ENCODE data around the gene KAT7.

KAT7 gene

DNA sequence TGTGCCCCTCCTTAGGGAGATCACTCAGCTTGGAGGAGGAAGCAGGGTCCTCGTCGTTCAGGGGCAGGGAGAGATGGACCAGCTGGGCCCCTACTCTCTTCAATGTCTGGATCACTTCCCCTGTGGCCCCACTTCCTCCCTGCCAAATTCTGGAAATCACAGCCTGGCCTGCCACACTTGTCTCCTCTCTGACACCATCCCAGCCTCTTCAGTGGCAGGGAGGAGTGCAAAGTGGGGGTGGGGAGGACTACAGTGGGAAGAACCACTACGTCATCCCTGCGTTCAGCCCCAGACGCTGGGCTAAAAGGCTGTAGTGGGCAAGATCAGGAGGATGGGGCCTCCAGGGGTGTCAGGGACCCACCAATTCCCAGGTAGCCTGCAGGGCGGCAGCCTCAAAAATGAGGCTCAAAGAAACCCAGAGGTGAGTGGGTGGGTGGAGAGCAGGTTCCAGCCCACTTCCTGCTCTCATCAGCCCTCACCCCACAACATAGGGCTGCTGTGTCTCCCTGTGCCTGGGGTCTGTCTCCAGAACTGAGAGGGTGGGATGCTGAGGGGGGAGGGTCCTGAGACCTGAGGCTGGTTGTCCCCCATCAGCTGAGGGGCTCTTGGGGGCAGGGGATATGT, 84.4 kb downstream of the KAT7 start:
- Histone ChIP-seq H3K4me2 (ENCODE audit: insufficient read depth, low read length) (no peak overlapping the region), H4K20me1 (ENCODE audit: insufficient read depth, low read length) (0 out of 2 replicates have a peak, but pooled peaks cover 3% of the 10 kb centered on the region), H3K27ac (ENCODE audit: low read length) (no peak overlapping the region), H3K9ac (ENCODE audit: low read depth, low read length) (no peak overlapping the region), H3K4me1 (ENCODE audit: insufficient read depth, low read length) (0 out of 2 replicates have a peak, but pooled peaks cover 3% of the 10 kb centered on the region), H3K27me3 (ENCODE audit: insufficient read depth, low read length, poor library complexity) (peaks cover 8% of the 10 kb centered on the region), H3K9me3 (ENCODE audit: insufficient read depth, low read length, severe bottlenecking) (no peaks in the 10 kb centered on the region), H2AFZ (ENCODE audit: low read depth, low read length) (no peak overlapping the region), H3K79me2 (ENCODE audit: insufficient read depth, low read length) (no peaks in the 10 kb centered on the region), H3K36me3 (ENCODE audit: insufficient read depth, low read length) (no peaks in the 10 kb centered on the region), H3K4me3 (ENCODE audit: low read depth in 1 of 2, low read length in 2 of 2) (no peak overlapping the region)
- TF ChIP-seq, protein P1, sequence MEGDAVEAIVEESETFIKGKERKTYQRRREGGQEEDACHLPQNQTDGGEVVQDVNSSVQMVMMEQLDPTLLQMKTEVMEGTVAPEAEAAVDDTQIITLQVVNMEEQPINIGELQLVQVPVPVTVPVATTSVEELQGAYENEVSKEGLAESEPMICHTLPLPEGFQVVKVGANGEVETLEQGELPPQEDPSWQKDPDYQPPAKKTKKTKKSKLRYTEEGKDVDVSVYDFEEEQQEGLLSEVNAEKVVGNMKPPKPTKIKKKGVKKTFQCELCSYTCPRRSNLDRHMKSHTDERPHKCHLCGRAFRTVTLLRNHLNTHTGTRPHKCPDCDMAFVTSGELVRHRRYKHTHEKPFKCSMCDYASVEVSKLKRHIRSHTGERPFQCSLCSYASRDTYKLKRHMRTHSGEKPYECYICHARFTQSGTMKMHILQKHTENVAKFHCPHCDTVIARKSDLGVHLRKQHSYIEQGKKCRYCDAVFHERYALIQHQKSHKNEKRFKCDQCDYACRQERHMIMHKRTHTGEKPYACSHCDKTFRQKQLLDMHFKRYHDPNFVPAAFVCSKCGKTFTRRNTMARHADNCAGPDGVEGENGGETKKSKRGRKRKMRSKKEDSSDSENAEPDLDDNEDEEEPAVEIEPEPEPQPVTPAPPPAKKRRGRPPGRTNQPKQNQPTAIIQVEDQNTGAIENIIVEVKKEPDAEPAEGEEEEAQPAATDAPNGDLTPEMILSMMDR (IDR thresholded peaks at IDR 0.05; ENCODE audit: borderline replicate concordance, extremely low read depth, low read length, poor library complexity, severe bottlenecking): no peak
- TF ChIP-seq EZH2 (IDR thresholded peaks at IDR 0.05; ENCODE audit: borderline replicate concordance, low read depth, low read length, severe bottlenecking): no peak
- ATAC-seq (ENCODE audit: insufficient read depth, low read depth) (peak; percentile 62; the same call in 2 of the 3 replicates), DNase-seq (no peak)

DNA sequence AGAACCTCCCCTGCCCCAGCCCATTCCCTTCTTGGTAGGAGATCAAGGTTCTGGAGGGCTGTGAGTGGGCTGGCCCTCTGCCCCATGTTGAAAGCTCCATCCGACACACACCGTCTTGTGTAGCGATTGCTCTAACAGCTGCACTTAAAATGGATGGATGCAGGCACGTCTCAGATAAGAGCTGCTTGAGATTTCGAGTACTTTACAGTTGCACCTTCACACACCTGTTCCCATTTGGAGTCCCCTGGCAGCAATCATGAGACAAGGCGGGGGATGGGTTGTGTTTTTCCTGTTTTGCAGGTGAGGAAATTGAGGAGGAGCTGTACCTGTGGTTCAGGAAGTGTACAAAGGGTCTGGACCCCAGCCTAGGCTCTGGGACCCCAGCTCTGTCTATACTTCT, 85.0 kb downstream of the KAT7 start:
- H2AFZ ChIP-seq (ENCODE audit: low read depth, low read length): no peak overlapping the region
- no peaks in the 10 kb centered on the region for H3K36me3 ChIP-seq (ENCODE audit: insufficient read depth, low read length)
- H3K27me3 ChIP-seq (ENCODE audit: insufficient read depth, low read length, poor library complexity): peaks cover 8% of the 10 kb centered on the region
- no peaks in the 10 kb centered on the region for H3K9me3 ChIP-seq (ENCODE audit: insufficient read depth, low read length, severe bottlenecking)
- 0 out of 2 replicates have a peak, but pooled peaks cover 3% of the 10 kb centered on the region for H3K4me1 ChIP-seq (ENCODE audit: insufficient read depth, low read length)
- no peak for DNase-seq
- H3K79me2 ChIP-seq (ENCODE audit: insufficient read depth, low read length): no peaks in the 10 kb centered on the region
- no peak for TF ChIP-seq EZH2 (IDR thresholded peaks at IDR 0.05; ENCODE audit: borderline replicate concordance, low read depth, low read length, severe bottlenecking)
- TF ChIP-seq, protein P1 (IDR thresholded peaks at IDR 0.05; ENCODE audit: borderline replicate concordance, extremely low read depth, low read length, poor library complexity, severe bottlenecking): no peak
- no peak overlapping the region for H3K4me2 ChIP-seq (ENCODE audit: insufficient read depth, low read length)
- H3K4me3 ChIP-seq (ENCODE audit: low read depth in 1 of 2, low read length in 2 of 2): no peak overlapping the region
- no peak overlapping the region for H3K27ac ChIP-seq (ENCODE audit: low read length)
- no peak for ATAC-seq (ENCODE audit: insufficient read depth, low read depth)
- no peak overlapping the region for H3K9ac ChIP-seq (ENCODE audit: low read depth, low read length)
- 0 out of 2 replicates have a peak, but pooled peaks cover 3% of the 10 kb centered on the region for H4K20me1 ChIP-seq (ENCODE audit: insufficient read depth, low read length)

DNA sequence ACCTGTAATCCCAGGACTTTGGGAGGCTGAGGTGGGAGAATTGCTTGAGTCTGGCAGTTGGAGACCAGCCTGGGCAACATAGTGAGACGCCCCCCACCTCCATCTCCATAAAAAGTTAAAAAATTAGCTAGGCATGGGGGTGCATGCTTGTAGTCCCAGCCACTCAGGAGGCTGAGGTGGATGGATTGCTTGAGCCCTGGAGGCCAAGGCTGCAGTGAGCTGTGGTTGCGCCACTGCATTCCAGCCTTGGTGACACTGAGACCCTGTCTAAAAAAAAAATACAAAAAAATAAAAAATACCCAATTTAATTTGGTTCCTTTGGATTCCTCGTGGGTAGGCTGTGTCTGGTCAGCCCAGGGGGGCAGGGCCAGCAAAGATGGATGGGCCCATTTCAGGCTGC, 85.4 kb downstream of the KAT7 start:
- H3K4me2 ChIP-seq (ENCODE audit: insufficient read depth, low read length): no peak overlapping the region
- 0 out of 2 replicates have a peak, but pooled peaks cover 3% of the 10 kb centered on the region for H3K4me1 ChIP-seq (ENCODE audit: insufficient read depth, low read length)
- H3K9ac ChIP-seq (ENCODE audit: low read depth, low read length): no peak overlapping the region
- 0 out of 2 replicates have a peak, but pooled peaks cover 3% of the 10 kb centered on the region for H4K20me1 ChIP-seq (ENCODE audit: insufficient read depth, low read length)
- H3K36me3 ChIP-seq (ENCODE audit: insufficient read depth, low read length): no peaks in the 10 kb centered on the region
- no peak overlapping the region for H2AFZ ChIP-seq (ENCODE audit: low read depth, low read length)
- TF ChIP-seq, protein P1 (IDR thresholded peaks at IDR 0.05; ENCODE audit: borderline replicate concordance, extremely low read depth, low read length, poor library complexity, severe bottlenecking): no peak
- TF ChIP-seq EZH2 (IDR thresholded peaks at IDR 0.05; ENCODE audit: borderline replicate concordance, low read depth, low read length, severe bottlenecking): no peak
- ATAC-seq (ENCODE audit: insufficient read depth, low read depth) (no peak), DNase-seq (no peak)
- no peaks in the 10 kb centered on the region for H3K79me2 ChIP-seq (ENCODE audit: insufficient read depth, low read length)
- no peak overlapping the region for H3K4me3 ChIP-seq (ENCODE audit: low read depth in 1 of 2, low read length in 2 of 2)
- H3K9me3 ChIP-seq (ENCODE audit: insufficient read depth, low read length, severe bottlenecking): no peaks in the 10 kb centered on the region
- H3K27me3 ChIP-seq (ENCODE audit: insufficient read depth, low read length, poor library complexity): peaks cover 8% of the 10 kb centered on the region
- no peak overlapping the region for H3K27ac ChIP-seq (ENCODE audit: low read length)

Data from DND-41 (cell line).